Measurements from ENCODE around the gene HACD2.
"Not testable (repeated sequence)": the region's sequence is repeated elsewhere in the genome, so short reads cannot be mapped to it uniquely, and the experiment has no call there.

HACD2 gene

GRCh38 chr3:123602325-123602724, 17.5 kb upstream of the HACD2 start:
- H3K4me3 ChIP-seq (ENCODE audit: low read length) = no peak overlapping the region
- TF ChIP-seq ZNF274 (IDR thresholded peaks at IDR 0.05; ENCODE audit: low read depth, low read length) = no peak

- not testable (repeated sequence) for H3K4me3 ChIP-seq (ENCODE audit: low read length)
Measured at GRCh38 chr3:123600863-123601262, 16.0 kb upstream of the HACD2 start.

- no peak for TF ChIP-seq ZNF274 (IDR thresholded peaks at IDR 0.05; ENCODE audit: low read depth, low read length)
- H3K4me3 ChIP-seq (ENCODE audit: low read length) = no peak overlapping the region
Measured at GRCh38 chr3:123597561-123597960, 12.7 kb upstream of the HACD2 start.

GRCh38 chr3:123595396-123596180, 10.7 kb upstream of the HACD2 start:
- no peak overlapping the region for H3K4me3 ChIP-seq (ENCODE audit: low read length)
- no peak for TF ChIP-seq ZNF274 (IDR thresholded peaks at IDR 0.05; ENCODE audit: low read depth, low read length)

- no peak overlapping the region for H3K4me3 ChIP-seq (ENCODE audit: low read length)
- TF ChIP-seq ZNF274 (IDR thresholded peaks at IDR 0.05; ENCODE audit: low read depth, low read length) = no peak
Measured at GRCh38 chr3:123593381-123593780, 8.5 kb upstream of the HACD2 start.

GRCh38 chr3:123590685-123591450, 6.0 kb upstream of the HACD2 start:
- no peak overlapping the region for H3K4me3 ChIP-seq (ENCODE audit: low read length)
- TF ChIP-seq ZNF274 (IDR thresholded peaks at IDR 0.05; ENCODE audit: low read depth, low read length) = no peak

- TF ChIP-seq ZNF274 (IDR thresholded peaks at IDR 0.05; ENCODE audit: low read depth, low read length) = no peak
- no peak overlapping the region for H3K4me3 ChIP-seq (ENCODE audit: low read length)
Measured at GRCh38 chr3:123587401-123587800, 2.5 kb upstream of the HACD2 start.

GRCh38 chr3:123586968-123587367, 2.1 kb upstream of the HACD2 start:
- H3K4me3 ChIP-seq (ENCODE audit: low read length) = no peak overlapping the region
- TF ChIP-seq ZNF274 (IDR thresholded peaks at IDR 0.05; ENCODE audit: low read depth, low read length) = no peak

- no peak for TF ChIP-seq ZNF274 (IDR thresholded peaks at IDR 0.05; ENCODE audit: low read depth, low read length)
- peak overlapping the region; percentile 94 for H3K4me3 ChIP-seq (ENCODE audit: low read length)
Measured at GRCh38 chr3:123586131-123586530, 1.3 kb upstream of the HACD2 start.

GRCh38 chr3:123584284-123584987, 417 bp downstream of the HACD2 start:
- peak overlapping the region; percentile 100 for H3K4me3 ChIP-seq (ENCODE audit: low read length)

GRCh38 chr3:123583561-123583960, 1.3 kb downstream of the HACD2 start:
- no peak for TF ChIP-seq ZNF274 (IDR thresholded peaks at IDR 0.05; ENCODE audit: low read depth, low read length)
- H3K4me3 ChIP-seq (ENCODE audit: low read length) = no peak overlapping the region; the same call in 1 of the 2 replicates

More at GRCh38 chr3:123584284-123584987, 417 bp downstream of the HACD2 start:
- TF ChIP-seq ZNF274 (IDR thresholded peaks at IDR 0.05; ENCODE audit: low read depth, low read length) = no peak

GRCh38 chr3:123582315-123582714, 2.5 kb downstream of the HACD2 start:
- no peak overlapping the region for H3K4me3 ChIP-seq (ENCODE audit: low read length)
- TF ChIP-seq ZNF274 (IDR thresholded peaks at IDR 0.05; ENCODE audit: low read depth, low read length) = no peak

GRCh38 chr3:123576122-123576521, 8.7 kb downstream of the HACD2 start:
- H3K4me3 ChIP-seq (ENCODE audit: low read length) = no peak overlapping the region
- TF ChIP-seq ZNF274 (IDR thresholded peaks at IDR 0.05; ENCODE audit: low read depth, low read length) = no peak

GRCh38 chr3:123571973-123572365, 12.9 kb downstream of the HACD2 start:
- TF ChIP-seq ZNF274 (IDR thresholded peaks at IDR 0.05; ENCODE audit: low read depth, low read length) = no peak
- H3K4me3 ChIP-seq (ENCODE audit: low read length) = no peak overlapping the region
